ENCODE results near the gene RAI14.

Gene RAI14

GRCh38 chr5:34858790-34859189 lies 202.7 kb downstream of the RAI14 start:
- in situ Hi-C loops (cut with HindIII; ENCODE audit: low pct_unique_long_range_greater_than_20kb, low sequenced_read_pairs) = no loop called here
- no peak for DNase-seq (ENCODE audit: low read depth in 1 of 2, low spot score in 1 of 2)
- no peak for TF ChIP-seq JUND (IDR thresholded peaks at IDR 0.05; ENCODE audit: low read depth)

DNA sequence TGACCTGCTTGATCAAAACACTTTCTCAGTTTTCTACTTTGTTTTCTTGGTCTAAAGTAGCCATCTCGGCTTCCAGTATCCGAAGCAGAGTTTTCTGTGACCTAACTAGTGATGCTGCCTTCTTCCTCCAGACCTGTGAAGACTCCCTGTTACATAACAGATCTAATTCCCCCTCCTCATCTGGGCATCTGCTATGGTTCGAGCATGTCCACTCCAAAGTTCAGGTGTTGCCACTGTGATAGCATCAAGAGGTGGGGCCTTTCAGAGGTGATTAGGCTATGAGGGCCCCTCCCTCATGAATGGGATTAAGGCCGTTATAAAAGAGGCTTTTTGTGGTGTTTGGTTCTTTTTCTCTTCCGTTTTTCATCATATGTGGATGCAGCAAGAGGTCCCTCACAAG lies 203.1 kb downstream of the RAI14 start:
- in situ Hi-C loops (cut with HindIII; ENCODE audit: low pct_unique_long_range_greater_than_20kb, low sequenced_read_pairs) = no loop called here
- TF ChIP-seq JUND (IDR thresholded peaks at IDR 0.05; ENCODE audit: low read depth) = no peak
- no peak for DNase-seq (ENCODE audit: low read depth in 1 of 2, low spot score in 1 of 2)

- DNase-seq (ENCODE audit: low read depth in 1 of 2, low spot score in 1 of 2) = no peak
- TF ChIP-seq JUND (IDR thresholded peaks at IDR 0.05; ENCODE audit: low read depth) = no peak
- in situ Hi-C loops (cut with HindIII; ENCODE audit: low pct_unique_long_range_greater_than_20kb, low sequenced_read_pairs) = no loop called here
These were observed 207.8 kb downstream of the RAI14 start for GRCh38 chr5:34863946-34864345.

DNA sequence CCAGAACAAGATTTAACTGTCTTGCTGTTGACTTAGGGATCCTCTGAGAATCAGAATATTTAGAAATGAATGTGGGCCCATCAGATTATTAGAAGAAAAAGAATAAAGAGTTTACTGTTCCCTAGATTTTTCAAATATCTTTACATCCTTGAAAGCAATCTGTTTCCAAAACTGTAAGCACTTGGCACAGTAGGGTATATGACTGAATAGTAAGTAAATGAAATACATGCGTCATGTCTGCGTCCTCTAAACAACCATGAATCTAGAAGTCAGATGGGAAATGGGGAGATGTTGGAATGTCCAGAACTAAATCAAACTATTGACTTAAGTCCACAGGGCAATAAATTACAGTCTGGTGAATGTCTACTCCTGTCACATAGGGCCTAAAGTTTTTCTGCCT lies 209.0 kb downstream of the RAI14 start:
- no peak for TF ChIP-seq JUND (IDR thresholded peaks at IDR 0.05; ENCODE audit: low read depth)
- DNase-seq (ENCODE audit: low read depth in 1 of 2, low spot score in 1 of 2) = no peak
- in situ Hi-C loops (cut with HindIII; ENCODE audit: low pct_unique_long_range_greater_than_20kb, low sequenced_read_pairs) = no loop called here

- in situ Hi-C loops (cut with HindIII; ENCODE audit: low pct_unique_long_range_greater_than_20kb, low sequenced_read_pairs) = no loop called here
- no peak for TF ChIP-seq JUND (IDR thresholded peaks at IDR 0.05; ENCODE audit: low read depth)
- peak in 1 of 2 experiments; percentile 16 for DNase-seq (ENCODE audit: low read depth in 1 of 2, low spot score in 1 of 2)
These were observed 210.9 kb downstream of the RAI14 start for GRCh38 chr5:34866989-34867471.

- in situ Hi-C loops (cut with HindIII; ENCODE audit: low pct_unique_long_range_greater_than_20kb, low sequenced_read_pairs) = no loop called here
- no peak for DNase-seq (ENCODE audit: low read depth in 1 of 2, low spot score in 1 of 2)
- TF ChIP-seq JUND (IDR thresholded peaks at IDR 0.05; ENCODE audit: low read depth) = no peak
These were observed 211.5 kb downstream of the RAI14 start for GRCh38 chr5:34867660-34868059.

DNA sequence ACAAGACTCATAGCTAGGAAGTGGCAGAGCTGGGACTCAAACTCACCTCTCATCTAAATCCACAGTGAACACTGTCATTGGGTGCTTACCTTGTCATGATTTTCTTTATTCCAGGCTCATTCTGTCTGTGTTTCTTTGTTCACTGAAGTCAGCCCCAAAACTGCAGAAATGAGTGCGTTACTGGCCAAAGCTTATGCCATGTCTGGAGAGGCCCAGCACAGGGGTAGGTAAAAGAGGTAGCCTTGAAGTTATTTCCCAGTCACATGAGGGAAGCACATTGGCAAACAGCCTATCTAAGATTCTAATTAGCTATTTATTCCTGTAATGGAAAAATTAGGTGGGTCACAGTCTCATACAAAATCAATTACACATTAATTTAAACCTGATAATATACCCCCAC lies 212.7 kb downstream of the RAI14 start:
- TF ChIP-seq JUND (IDR thresholded peaks at IDR 0.05; ENCODE audit: low read depth) = no peak
- DNase-seq (ENCODE audit: low read depth in 1 of 2, low spot score in 1 of 2) = no peak
- in situ Hi-C loops (cut with HindIII; ENCODE audit: low pct_unique_long_range_greater_than_20kb, low sequenced_read_pairs) = no loop called here

- no peak for TF ChIP-seq JUND (IDR thresholded peaks at IDR 0.05; ENCODE audit: low read depth)
- in situ Hi-C loops (cut with HindIII; ENCODE audit: low pct_unique_long_range_greater_than_20kb, low sequenced_read_pairs) = no loop called here
- no peak for DNase-seq (ENCODE audit: low read depth in 1 of 2, low spot score in 1 of 2)
These were observed 213.1 kb downstream of the RAI14 start for GRCh38 chr5:34869256-34869655.

- in situ Hi-C loops (cut with HindIII; ENCODE audit: low pct_unique_long_range_greater_than_20kb, low sequenced_read_pairs) = no loop called here
- DNase-seq (ENCODE audit: low read depth in 1 of 2, low spot score in 1 of 2) = no peak
- TF ChIP-seq JUND (IDR thresholded peaks at IDR 0.05; ENCODE audit: low read depth) = no peak
These were observed 214.3 kb downstream of the RAI14 start for GRCh38 chr5:34870382-34870781.

GRCh38 chr5:34876275-34876674 lies 220.1 kb downstream of the RAI14 start:
- no peak for TF ChIP-seq JUND (IDR thresholded peaks at IDR 0.05; ENCODE audit: low read depth)
- DNase-seq (ENCODE audit: low read depth in 1 of 2, low spot score in 1 of 2) = no peak
- in situ Hi-C loops (cut with HindIII; ENCODE audit: low pct_unique_long_range_greater_than_20kb, low sequenced_read_pairs) = no loop called here

GRCh38 chr5:34881246-34881645 lies 225.1 kb downstream of the RAI14 start:
- DNase-seq (ENCODE audit: low read depth in 1 of 2, low spot score in 1 of 2) = no peak
- no peak for TF ChIP-seq JUND (IDR thresholded peaks at IDR 0.05; ENCODE audit: low read depth)
- in situ Hi-C loops (cut with HindIII; ENCODE audit: low pct_unique_long_range_greater_than_20kb, low sequenced_read_pairs) = no loop called here

All from T47D (cell line).